ENCODE measurements around the gene MEX3D.
"Not testable (repeated sequence)": the region's sequence is repeated elsewhere in the genome, so short reads cannot be mapped to it uniquely, and the experiment has no call there.

The MEX3D gene

DNA sequence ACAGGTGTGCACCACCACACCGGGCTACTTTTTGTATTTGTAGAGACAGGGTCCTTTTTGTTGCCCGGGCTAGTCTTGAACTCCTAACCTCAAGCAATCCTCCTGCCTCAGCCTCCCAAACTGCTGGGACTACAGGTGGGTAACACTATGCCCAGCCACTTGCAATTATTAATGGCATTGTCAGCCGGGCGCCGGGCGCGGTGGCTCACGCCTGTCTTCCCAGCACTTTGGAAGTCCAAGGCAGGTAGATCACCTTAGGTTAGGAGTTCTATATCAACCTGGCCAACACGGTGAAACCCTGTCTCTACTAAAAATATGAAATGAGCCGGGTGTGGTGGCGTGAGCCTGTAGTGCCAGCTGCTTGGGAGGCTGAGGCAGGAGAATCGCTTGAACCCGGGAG is 2.7 kb upstream of the MEX3D start:
- no peak for DNase-seq

DNA sequence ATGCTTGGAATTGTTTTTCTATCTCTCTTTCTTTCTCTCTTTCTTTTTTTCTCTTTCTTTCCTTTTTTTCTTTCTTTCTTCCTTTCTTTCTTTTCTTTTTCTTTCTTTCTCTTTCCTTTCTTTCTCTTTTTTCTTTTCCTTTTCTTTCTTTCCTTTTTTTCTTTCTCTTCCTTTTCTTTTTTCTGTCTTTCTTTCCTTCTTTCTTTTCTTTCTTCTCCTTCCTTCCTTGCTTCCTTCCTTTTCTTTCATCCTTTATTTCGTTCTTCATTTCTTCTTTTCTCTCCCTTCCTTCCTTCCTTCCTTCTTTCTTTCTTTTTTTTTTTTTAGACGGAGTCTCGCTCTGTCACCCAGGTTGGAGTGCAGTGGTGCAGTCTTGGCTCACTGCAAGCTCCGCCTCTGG is 1.9 kb upstream of the MEX3D start:
- DNase-seq = no peak

DNA sequence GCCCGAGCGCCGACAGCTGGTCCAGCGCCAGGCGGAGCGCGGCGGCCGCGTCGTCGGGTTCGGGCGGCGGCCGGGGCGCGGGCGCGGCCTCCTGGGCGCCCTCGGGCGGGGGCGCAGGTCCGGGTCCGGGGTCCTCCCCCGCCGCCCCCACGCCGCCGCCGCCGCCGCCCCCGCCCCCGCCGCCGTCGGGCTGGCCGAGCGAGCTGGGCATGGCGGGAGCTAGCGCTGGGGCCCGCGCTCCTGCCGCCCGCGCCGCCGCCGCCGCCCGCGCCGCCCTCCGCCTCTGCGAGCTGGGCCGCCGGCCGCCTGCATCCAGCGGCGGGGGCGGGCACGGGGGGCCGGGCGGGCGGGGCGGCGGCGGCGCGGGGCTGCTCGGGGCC is 287 bp downstream of the MEX3D start:
- no peak for DNase-seq

DNA sequence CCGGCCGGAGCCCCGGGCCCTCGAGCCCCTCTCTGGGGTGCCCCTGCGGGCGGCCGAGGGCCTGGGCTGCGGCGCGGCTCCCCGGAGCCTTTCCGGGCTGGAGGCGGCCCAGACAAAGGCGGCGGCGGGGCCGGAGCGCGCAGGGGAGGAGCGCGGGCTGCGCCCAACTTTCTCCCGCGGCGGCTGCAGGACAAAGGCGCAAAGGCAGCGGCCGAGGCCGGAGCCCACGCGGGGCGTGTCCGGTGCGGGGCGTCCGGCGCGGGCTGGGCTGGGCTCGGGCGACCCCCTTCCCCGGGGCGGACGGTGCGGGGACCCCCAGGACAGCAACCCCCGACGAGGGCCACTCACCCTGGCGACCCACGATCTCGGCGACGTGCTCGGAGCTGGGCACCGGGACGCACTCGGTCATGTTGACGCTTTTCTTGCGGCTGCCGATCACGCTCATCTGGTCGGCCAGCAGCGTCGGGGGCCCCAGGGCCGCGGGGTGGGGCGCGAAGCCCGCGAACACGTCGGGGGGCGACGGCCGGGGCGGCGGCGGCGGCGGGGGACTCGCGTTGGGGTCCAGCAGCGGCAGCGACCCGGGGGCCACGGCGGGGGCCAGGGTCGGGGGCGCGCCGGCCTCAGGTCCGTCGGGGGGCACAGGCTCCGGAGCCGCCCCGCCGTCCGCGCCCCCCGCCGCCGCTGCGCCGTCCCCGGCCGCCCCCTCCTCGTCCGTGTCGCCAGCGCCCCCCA is 843 bp downstream of the MEX3D start:
- DNase-seq = no peak

DNA sequence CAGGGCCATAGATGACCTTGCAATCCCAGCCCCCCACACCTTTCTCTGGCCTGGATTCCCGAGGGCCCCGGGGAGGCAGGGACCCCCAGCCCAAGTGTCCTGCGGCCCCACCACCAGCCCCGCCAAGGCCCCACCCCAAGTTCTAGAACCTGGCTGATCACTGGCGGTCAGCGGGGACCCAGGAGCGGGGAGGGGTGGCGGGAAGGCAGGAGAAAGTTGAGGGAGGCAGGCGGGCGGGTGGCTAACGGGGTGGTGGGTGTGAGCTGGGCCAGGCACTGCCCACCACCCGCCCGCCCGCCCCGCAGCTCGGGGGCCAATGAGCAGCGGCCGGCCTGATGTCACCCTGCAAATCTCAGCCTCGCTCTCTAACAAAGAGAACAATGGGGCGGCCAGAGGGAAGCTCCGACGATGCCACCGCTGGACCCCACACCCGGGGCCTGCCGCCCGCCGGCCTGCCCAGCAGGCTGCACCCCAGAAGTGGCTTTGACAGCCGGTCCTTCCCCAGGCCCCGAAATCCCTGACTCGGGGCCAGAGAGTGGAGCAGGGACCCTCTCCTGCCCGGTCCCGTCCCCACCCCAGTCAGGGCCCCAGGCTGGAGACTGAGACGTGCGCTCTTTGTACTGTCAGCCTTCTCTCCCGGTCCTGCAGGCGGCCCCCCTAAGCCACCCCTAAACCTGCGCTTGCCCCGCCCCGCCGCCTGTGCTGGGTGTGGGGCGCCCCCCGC is 1.6 kb downstream of the MEX3D start:
- no peak for DNase-seq

DNA sequence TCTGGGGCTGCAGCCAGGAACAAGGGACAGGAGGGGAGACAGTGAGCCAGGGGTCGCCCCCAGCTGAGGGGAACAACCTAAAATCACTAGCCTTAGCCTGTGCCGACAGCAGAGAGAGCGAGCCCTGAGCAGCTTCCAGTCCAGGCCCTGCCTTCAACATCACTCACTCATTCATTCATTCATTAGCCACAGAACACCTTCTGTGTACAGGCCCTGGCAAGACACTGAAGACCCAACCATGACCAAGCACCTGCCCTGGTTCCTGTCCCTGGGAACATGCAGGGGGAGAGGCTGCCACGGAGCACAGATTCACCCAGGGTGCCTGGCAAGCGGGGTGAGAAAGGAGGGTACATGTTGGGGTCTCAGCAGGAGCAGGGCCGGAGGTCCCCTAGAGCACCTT is 4.9 kb downstream of the MEX3D start:
- DNase-seq = no peak

DNA sequence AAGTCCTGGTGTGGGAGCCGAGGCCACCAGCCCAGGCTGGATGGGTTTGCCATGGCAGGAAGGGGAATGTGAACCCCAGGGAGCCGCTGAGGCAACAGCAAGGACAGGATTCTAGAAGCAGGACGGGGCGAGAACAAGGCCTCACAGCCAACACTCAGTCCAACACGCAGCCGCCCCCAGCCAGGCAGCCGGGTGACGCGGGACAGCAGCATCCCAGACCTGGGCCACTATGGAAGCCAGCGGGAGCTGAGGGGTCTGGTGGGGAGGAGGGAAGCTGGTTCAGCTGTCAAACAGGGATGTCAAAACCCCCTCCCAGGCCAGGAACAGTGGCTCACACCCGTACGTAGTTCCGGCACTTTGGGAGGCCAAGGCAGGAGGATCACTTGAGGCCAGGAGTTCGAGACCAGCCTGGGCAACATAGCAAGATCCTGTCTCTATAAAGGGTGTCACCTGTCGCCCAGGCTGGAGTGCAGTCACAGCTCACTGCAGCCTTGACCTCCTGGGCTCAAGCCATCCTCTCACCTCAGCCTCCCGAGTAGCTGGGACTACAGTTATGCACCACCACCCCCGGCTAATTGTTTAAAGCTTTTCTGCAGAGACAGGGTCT is 6.8 kb downstream of the MEX3D start:
- DNase-seq = no peak

DNA sequence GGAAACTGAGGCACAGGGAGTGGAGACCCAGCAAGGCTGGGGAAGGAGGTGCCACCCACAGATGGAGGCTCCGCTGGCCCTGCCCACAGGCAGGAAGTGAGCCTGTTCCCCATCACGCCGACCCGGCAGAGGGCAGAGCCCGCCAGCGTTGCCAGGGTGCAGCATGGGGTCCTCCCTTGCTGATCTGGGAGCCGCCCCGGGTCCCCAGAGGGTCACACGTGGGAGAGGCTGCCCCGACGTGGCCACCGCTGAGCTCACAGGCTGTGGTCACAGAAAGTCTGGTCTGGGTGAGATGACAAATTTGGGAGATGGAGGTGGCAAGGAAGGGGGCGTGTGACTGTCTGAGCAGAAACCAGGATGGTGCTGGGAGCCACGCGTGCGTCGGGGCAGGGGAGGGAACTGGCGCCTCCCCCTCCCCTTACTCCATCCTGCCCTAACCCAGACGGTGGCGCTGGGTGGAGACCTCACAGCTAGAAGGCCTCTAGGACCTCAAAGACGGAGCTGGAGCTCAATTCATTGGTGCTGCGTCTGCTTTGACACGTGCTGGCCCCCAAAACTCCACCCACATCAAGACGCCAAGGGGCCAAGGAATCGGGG is 7.7 kb downstream of the MEX3D start:
- no peak for DNase-seq

DNA sequence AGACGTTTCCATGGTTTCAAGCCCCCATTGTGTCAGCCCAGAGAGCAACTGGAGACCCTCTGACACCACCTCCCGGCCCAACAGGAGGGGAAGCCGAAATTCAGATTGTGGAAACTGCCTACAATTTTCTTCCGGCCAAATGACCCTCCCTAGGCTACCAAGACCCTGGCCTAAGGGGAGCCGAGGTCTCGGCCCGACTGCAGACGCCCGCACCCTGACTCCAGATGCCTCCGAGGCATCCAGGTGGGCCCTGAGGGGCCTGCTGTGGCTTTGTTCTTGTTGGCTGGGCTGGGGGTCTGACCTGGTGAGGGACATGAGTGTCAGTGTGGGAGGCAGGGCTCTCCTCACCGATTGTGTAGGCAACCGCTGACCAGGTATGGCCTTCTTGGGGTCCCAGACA is 9.6 kb downstream of the MEX3D start:
- DNase-seq = no peak

DNA sequence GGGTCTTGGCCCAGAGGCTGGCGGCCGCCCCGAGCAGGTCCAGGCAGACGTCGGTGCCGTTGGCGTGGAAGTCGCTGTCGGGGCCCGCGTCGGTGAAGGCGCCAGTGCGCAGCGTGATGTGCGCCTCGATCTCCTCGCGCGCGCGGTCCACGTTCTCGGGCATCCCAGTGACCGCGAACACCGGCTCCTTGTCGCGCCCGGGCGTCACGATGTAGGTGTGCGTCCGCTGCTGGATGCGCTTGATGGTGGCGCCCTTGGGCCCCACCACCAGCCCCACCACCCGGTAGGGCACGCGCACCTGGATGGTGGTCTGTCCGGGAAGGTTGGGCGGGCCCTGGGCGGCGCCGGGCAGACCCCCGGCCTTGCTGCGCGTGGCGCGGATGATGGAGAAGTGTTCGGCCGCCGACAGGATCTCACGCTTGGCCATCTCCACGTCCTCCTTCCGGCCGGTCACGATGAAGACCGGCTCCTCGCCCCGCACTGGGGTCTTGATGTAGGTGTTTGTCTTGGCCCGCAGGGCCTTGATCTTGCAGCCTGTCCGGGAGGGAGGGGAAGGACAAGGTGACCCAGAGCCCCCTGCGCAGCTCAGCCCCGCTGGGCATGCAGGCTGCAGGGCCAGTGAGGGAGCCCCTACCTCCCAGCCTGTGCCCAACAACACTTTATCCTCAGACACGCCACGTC is 11.6 kb downstream of the MEX3D start:
- DNase-seq = no peak

DNA sequence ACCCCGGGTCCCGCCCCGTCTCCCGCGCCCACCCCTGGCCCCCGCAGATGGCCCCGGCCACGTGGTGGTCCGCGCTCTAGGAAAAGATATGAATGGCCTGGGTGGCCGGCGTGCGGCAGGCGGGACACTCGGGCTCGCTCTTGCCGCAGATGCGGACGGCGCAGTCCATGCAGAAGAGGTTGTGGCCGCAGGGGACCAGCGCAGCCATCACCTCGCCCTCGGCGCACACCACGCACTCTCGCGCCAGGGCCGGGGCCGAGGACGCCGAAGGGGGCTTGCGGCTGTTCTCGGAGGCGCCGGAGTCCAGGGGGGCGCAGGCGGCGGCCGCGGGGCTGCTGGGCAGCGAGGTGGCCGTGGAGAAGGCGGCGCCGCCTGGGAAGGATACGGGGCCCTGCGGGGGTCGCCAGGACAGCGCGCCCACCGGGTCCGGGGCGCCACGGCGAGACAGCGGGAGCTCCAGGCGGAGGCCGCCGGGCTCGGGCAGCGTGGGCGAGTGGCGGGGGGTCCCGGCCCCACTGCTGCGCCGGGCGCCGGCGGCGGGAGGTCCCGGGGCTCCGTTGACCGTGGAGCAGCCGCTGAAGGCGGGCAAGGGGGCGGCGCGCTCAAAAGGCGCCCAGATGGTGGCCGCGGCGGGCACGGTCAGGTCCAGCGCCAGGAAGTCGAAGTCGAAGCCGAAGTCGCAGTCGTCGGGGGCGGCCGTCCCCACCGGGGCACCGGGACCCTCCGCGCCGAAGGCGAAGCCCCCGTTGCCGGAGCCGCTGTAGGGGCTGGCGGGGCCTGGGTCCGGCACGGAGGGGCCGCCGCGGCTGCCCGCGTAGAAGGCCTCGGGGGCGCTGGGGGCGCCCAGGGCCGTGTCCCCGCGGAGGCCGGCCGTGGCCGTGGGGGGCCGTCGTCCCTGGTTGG is 12.4 kb downstream of the MEX3D start:
- DNase-seq = no peak

DNA sequence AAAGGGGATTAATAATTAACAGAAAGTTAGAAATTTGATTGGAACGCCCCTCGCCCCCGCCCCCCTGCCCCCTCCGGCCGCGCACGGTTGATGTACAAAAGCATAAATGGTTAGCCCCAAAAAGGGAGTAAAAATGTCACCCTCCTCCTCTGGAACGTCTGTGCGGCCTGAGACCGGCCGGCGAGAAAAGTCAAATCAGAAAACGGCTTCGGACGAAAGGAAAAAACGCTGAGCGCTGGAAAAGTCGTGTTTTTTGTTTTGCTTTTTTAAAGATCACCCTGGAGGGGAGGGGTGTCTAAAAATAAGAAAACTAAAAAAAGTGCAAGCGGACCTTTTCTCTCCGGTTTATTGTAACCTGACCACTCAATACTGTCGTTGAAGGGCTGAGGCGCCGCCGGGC is 13.2 kb downstream of the MEX3D start:
- DNase-seq = no peak

DNA sequence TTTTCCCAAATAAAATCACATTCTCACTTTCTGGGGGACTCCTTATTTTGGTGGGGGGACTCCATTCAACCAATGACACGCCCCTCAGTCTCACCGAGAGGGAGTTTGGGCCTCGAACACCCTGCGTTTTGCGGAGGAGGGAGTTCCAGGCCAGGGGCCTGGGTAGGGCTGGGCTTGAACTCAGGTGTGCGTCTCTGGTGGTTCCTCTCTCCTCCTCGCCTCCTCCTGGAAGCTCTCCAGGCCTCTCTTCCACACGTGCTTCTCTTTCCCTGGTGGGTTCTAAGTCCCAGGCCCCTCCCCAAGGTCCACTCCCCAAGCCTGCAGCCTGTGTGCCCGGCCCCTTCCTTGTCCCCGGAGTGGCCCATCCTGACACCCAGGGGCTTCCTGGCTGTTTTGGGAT is 14.7 kb downstream of the MEX3D start:
- no peak for DNase-seq

DNA sequence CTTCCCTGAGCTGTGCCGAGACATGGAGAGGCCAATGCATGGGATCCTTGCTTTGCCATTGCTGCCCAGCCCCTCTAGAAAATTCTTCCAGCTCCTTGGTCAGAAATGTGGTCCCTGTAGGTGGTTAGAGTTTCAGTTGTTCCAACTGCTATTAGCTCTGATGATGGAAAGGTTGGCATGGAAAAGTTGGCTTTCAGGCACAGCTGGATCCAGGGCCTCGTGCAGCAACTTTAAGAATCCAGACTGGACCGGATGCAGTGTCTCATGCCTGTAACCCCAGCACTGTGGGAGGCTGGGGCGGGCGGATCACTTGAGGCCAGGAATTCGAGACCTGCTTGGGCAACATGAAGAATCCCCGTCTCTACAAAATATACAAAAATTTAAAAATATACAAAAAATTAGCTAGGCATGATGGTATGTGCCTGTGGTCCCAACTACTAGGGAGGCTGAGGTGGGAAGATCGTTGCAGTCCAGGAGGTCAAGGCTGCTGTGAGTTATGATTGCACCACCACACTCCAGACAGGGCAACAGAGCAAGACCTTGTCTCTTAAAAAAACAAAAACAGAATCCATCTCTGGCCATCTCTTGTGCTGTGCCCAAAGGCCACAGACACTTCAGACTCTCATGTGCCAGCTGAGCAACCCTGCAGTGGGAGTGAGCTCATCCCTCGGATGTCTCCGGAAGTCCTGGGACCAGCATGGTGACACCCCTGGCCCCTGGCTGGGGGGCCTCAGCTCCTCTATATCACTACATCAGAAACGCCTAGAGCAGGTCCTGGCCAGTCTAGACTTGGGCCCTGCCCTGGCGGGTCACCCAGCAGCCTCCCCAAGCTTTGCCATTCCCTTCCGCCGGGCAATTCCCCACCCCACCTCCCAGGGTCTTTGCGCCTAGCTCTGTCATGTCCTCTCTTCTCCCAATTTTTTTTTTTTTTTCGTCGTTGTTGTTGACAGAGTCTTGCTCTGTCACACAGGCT is 16.8 kb downstream of the MEX3D start:
- DNase-seq = no peak

DNA sequence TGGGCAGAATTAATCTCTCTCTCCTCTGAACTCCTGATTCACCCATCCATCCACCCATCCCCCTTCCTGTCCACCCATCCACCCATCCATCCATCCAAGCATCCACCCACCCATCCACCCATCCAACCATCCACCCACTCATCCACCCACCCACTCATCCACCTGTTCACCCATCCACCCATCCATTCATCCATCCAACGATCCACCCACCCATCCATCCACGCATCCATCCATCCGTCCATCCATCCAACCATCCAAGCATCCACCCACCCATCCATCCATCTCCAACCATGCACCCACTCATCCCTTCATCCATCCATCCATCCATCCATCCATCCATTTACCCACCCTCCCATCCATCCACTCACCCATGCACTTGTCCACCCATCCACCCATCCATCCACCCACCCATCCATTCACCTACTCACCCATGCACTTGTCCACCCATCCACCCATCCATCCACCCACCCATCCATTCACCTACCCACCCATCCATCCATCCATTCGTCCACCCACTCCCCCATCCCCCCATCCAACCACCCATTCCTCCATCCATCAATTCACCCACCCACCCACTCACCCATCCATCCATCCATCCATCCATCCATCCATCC is 18.7 kb downstream of the MEX3D start:
- DNase-seq = no peak

DNA sequence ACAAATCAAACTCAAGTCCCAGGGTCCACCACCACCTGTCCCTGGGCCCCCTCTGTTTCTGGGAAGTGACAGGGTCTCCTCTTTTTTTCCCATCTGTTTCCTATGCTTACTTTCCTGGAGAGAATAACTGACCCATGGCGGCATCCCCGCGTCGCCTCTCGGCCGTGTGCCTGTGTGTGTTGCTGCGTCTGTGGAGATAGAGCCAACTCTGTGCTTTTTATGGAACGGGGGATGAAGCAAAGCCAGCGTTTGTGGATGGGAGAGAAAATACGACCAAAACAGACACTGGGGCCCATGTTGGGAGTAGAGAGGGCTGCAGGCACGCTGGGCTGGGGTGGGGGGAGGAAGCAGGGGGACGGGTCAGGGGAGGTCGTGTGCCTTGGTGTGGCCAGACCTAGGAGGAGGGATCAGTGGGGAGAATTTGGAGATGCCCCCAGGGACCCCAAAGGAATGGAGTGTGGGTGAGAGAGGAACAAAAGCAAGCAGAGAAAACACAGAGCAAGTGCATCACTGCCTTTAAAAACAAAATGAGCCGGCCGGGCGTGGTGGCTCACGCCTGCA is 27.7 kb downstream of the MEX3D start:
- peak in 1 of 2 experiments; percentile 9 for DNase-seq

DNA sequence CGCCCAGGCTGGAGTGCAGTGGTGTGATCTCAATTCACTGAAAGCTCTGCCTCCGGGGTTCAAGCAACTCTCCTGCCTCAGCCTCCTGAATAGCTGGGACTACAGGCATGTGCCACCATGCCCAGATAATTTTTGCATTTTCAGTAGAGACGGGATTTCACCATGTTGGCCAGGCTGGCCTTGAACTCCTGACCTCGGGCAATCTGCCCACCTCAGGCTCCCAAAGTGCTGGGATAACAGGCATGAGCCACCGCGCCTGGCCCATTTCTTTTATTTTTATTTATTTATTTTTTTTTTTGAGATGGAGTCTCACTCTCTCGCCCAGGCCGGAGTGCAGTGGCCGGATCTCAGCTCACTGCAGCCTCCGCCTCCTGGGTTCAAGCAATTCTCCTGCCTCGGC is 28.4 kb downstream of the MEX3D start:
- DNase-seq = not testable (repeated sequence)

DNA sequence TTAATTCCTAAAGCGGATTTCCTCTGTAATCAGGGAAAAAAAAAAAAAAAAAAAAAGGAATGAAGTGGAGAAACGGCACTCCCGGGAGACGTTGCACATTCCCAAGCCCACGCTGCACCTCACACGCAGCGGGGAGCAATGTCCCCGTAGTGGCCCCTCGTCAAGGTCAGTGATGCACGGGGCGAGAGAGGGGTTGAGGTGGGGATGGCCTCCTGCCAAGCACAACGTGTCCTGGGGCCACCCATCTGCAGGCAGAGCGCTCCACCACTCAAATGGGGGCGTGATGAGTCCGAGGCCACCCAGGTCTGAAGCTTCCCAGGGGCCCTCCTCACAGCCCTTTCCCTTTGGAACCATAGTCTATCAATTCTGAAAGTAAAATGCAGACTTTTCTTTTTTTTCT is 29.1 kb downstream of the MEX3D start:
- DNase-seq = no peak

DNA sequence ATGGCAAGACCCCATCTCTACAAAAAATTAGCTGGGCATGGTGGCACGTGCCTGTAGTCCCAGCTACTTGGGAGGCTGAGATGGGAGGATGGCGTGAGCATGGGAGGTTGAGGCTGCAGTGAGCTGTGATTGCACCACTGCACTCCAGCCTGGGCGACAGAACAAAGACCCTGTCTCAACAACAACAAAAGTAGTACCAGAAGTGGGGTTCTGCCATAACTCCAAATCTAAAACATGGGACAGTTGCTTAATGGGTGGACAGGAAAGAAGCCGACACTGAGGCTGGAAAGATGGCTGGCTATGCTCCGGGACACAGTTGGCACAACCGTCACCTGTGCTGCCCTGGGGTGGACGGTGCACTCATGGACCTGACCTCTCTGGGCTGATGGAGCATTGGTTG is 32.4 kb downstream of the MEX3D start:
- DNase-seq = not testable (repeated sequence)

DNA sequence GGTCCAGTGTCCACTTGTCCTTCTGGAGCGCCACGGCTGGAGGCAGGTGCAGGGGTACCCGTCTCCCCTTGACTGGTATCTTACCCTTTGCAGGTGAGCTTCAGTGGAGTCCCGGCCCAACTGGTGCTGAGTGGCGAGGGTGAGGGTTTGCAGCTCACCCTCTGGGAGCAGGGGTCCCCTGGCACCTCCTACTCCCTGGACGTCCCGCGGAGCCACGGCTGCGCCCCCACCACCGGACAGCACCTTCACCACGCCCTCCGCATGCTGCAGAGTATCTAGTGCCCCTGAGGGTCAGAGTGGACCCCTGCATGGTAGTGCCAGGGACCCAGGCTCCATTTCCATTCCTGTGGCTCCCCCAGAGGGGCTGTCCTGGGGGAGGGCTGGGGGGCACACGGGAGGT is 33.2 kb downstream of the MEX3D start:
- DNase-seq = no peak

Data from cerebellar nuclear complex (tissue), 1 donor.